Stomach (tissue), 9 donors: Measurements from ENCODE around the gene TIMM8B. TPM values are rescaled to one million over a fixed set of nuclear protein-coding genes. Genes with fewer than 3 reads are reported as not detected.
"Not testable (repeated sequence)": the region's sequence is repeated elsewhere in the genome, so short reads cannot be mapped to it uniquely, and the experiment has no call there.

ENCODE experiments used
- DNase-seq, 2 donors: peaks; one replicate each; pipeline versions ENCODE4 v3.0.0 to v3.0.0-alpha.2; 2013 to 2019
- H3K27ac ChIP-seq, 5 donors: fragments of 200-600 bp in 4 of 5; sonication (generic) in 4 of 5; one replicate each; pipeline ENCODE4 v1.5.1; 2013 to 2019; ENCODE audit warnings: mild to moderate bottlenecking in 1 of 5, moderate library complexity in 1 of 5
- H3K27me3 ChIP-seq, 3 donors: fragments of 200-600 bp; sonication (generic); one replicate each; pipeline ENCODE4 v1.5.1; 2017 to 2019; ENCODE audit warnings: mixed run types in 1 of 3
- H3K36me3 ChIP-seq, 4 donors: fragments of 200-600 bp; sonication (generic); 1 replicate in 3 of 4; 2 replicates in 1 of 4; pipeline ENCODE4 v1.5.1; 2016 to 2019
- H3K4me1 ChIP-seq, 4 donors: fragments of 200-600 bp; sonication (generic); one replicate each; pipeline ENCODE4 v1.5.1; 2016 to 2019
- H3K4me3 ChIP-seq, 4 donors: fragments of 200-600 bp; sonication (generic) in 3 of 4; one replicate each; pipeline ENCODE4 v1.5.1; 2016 to 2019; ENCODE audit warnings: mild to moderate bottlenecking in 1 of 4
- H3K9me3 ChIP-seq, 4 donors: fragments of 200-600 bp; sonication (generic); one replicate each; pipeline ENCODE4 v1.5.1; 2016 to 2019
- EP300 ChIP-seq: sonication (generic); formaldehyde crosslinking; IDR thresholded peaks from one replicate; pipeline ENCODE4 v1.6.1; 2017; ENCODE audit warnings: antibody characterized with exemption
- POLR2A ChIP-seq, 4 donors: fragments of 450-650 bp; IDR thresholded peaks; one replicate each; pipeline ENCODE4 v1.6.1; 2016; ENCODE audit warnings: antibody characterized with exemption in 4 of 4, control low read depth in 2 of 4, mild to moderate bottlenecking in 1 of 4, moderate library complexity in 1 of 4
- POLR2AphosphoS5 ChIP-seq, 3 donors: sonication (generic); formaldehyde crosslinking; IDR thresholded peaks; one replicate each; pipeline ENCODE4 v1.6.1; 2016; ENCODE audit warnings: antibody characterized with exemption in 3 of 3
- WGBS, 5 donors: extraction: QIAGEN DNeasy Blood & Tissue Kit in 3 of 5; methylation state at CpG; one replicate each; pipeline versions ENCODE4 v1.1.5 to v1.1.7; 2013 to 2018; 5-methylcytosine and 5-hydroxymethylcytosine counted together
- intact Hi-C: fragments of 100-400 bp; cut with DNase I; formaldehyde crosslinking; loops from one replicate; pipeline ENCODE4 v1.15.1; 2023; ENCODE audit warnings: low total_unique reads
- polyA plus RNA-seq, 3 donors: library from polyadenylated mRNA; stranded (reverse); fragments of 200-250 nt; gene quantifications; one replicate each; pipeline ENCODE4 v1.2.3, GENCODE V29; 2013
- total RNA-seq, 5 donors: library from RNA; depleted of rRNA; stranded (reverse); fragments of >200 nt; gene quantifications; one replicate each; pipeline versions ENCODE4 v1.1.0 to v1.2.3, GENCODE V29; 2014 to 2016
- TF ChIP-seq, protein P1 (sequence below), 7 experiments: fragments of 450-650 bp in 4 of 7; fragments of 200-600 bp in 3 of 7; sonication (generic) in 3 of 7; IDR thresholded peaks; one replicate each; pipeline ENCODE4 v1.5.1; 2016 to 2019; ENCODE audit warnings: antibody characterized with exemption in 7 of 7, control low read depth in 2 of 7, mild to moderate bottlenecking in 1 of 7
- donor health status: healthy with polysubstance abuse.
- donor health status: Bipolar disorder and iron deficiency.
- donor health status: healthy.

TIMM8B gene
- total and polyA plus RNA-seq, 8 donors = 13.9 to 126 (median 66.0) TPM

DNA sequence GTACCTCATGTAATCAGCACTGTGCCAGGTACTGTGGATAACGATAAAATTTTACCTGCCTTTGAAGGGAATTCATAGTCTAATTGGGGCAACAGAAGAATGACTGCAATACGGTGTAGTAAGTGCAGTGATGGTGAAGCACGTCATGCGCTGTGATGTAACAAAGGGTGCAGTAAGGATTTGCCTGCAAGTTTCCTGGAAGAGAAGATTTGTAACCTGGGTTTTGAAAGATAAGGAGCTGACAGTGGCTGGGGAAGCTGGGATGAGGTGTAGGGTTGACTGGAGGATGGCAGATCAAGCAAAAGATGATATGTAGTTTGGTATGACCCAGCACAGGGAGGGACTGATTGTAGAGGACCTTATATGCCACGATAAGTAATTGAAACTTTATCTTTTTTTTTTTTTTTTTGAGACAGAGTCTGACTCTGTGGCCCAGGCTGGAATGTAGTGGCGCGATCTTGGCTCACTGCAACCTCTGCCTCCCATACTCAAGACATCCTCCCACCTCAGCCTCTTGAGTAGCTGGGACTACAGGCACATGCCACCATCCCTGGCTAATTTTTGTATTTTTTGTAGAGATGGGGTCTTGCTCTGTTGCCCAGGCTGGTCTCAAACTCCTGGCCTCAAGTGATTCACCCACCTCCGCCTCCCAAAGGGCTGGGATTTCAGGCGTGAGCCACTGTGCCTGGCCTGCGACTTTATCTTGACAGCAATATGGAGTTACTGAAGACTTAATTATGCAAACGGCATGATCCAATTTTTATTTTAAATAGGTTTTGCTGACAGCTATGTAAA lies 11.4 kb upstream of the TIMM8B start:
- Histone ChIP-seq H3K27me3 (no peaks in the 10 kb centered on the region), H3K4me1 (peaks cover 0 to 9% (median 0%) of the 10 kb centered on the region in 4 donors), H3K9me3 (no peaks in the 10 kb centered on the region), H3K36me3 (peaks cover 12 to 61% (median 58%) of the 10 kb centered on the region in 4 donors), H3K4me3 (no peak overlapping the region), H3K27ac (no peak overlapping the region)
- intact Hi-C loops = no loop called here
- TF ChIP-seq POLR2AphosphoS5 (IDR thresholded peaks at IDR 0.05) (no peak), EP300 (no peak), POLR2A (IDR thresholded peaks at IDR 0.05) (no peak)
- TF ChIP-seq, protein P1, sequence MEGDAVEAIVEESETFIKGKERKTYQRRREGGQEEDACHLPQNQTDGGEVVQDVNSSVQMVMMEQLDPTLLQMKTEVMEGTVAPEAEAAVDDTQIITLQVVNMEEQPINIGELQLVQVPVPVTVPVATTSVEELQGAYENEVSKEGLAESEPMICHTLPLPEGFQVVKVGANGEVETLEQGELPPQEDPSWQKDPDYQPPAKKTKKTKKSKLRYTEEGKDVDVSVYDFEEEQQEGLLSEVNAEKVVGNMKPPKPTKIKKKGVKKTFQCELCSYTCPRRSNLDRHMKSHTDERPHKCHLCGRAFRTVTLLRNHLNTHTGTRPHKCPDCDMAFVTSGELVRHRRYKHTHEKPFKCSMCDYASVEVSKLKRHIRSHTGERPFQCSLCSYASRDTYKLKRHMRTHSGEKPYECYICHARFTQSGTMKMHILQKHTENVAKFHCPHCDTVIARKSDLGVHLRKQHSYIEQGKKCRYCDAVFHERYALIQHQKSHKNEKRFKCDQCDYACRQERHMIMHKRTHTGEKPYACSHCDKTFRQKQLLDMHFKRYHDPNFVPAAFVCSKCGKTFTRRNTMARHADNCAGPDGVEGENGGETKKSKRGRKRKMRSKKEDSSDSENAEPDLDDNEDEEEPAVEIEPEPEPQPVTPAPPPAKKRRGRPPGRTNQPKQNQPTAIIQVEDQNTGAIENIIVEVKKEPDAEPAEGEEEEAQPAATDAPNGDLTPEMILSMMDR (IDR thresholded peaks at IDR 0.05) = no peak
- DNase-seq = no peak
- WGBS, 5 donors = 92 to 94% (median 92%) methylated on average over 11 of the region's 11 CpGs

DNA sequence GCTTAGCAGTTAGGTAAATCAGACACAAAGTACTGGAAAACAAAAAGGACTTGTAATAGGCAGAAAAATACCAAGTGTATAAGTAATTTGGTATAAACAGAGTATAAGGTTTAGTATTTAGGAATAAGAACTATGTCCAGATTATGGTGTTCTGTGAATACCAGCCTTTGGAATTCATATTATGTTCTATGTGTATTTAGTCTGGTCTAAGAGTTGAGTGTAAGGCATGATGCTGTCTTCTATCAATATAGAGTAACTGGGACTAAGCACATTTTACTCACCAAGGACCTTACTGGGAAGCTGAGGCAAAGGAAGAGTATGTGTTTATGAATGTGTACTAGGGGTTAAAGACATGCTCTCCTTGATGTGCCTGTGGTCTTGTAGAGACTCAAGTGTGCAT lies 9.6 kb upstream of the TIMM8B start:
- peaks cover 22 to 78% (median 76%) of the 10 kb centered on the region in 4 donors for H3K36me3 ChIP-seq
- H3K27me3 ChIP-seq = no peaks in the 10 kb centered on the region
- no peak for DNase-seq
- no peak overlapping the region for H3K27ac ChIP-seq
- no peak for TF ChIP-seq POLR2AphosphoS5 (IDR thresholded peaks at IDR 0.05)
- TF ChIP-seq EP300 = no peak
- TF ChIP-seq, protein P1 (IDR thresholded peaks at IDR 0.05) = no peak
- TF ChIP-seq POLR2A (IDR thresholded peaks at IDR 0.05) = no peak
- peaks cover 0 to 9% (median 0%) of the 10 kb centered on the region in 4 donors for H3K4me1 ChIP-seq
- H3K9me3 ChIP-seq = no peaks in the 10 kb centered on the region
- intact Hi-C loops = no loop called here
- no peak overlapping the region for H3K4me3 ChIP-seq

DNA sequence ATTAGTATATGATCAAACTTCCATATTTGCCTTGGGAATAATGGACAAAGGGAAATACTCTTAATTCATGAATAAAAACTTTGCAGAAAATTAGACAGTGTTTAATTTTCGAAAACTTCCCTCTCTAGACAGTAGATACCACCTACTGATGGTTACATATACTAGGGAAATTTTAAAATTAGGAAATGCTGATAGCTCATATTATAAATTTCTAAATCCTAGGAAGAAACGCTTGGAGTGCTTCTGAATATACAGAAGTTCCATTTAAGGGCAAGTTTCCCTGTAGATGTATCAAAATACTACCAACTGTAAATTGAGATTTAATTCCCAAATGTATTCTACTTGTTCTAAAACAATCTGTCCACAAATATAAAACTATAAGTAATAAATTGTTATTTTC lies 8.7 kb upstream of the TIMM8B start:
- DNase-seq, H3K27ac ChIP-seq, H3K4me3 ChIP-seq, intact Hi-C loops, H3K27me3 ChIP-seq, H3K4me1 ChIP-seq, H3K9me3 ChIP-seq: not testable (repeated sequence)
- H3K36me3 ChIP-seq = peaks cover 30 to 87% (median 85%) of the 10 kb centered on the region in 4 donors
- 90 to 98% (median 95%) methylated on average over 2 of the region's 2 CpGs for WGBS, 5 donors

DNA sequence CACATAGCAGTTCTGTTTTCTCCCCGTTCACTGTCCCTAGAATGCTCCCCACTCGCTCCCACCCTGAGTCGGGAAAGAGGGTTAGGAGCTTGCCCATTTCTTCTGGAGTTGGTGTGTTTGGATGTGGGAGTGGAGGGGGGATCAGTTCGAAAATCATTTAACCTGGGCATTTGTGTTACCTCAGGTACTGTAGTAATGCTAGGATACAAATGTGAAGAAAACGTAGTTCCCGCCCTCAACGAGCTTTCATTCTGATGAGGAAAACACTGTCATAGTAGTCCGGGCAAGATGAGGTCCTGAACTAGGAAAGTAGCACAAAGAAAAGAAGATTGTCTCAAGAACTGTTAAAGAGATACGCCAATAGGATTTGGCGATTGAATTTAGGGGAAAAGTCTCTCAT lies 656 bp upstream of the TIMM8B start:
- peaks cover 37 to 76% (median 74%) of the 10 kb centered on the region in 4 donors for H3K36me3 ChIP-seq
- peaks cover 30 to 48% (median 40%) of the 10 kb centered on the region in 4 donors for H3K4me1 ChIP-seq
- TF ChIP-seq POLR2A (IDR thresholded peaks at IDR 0.05) = no peak
- no peak for TF ChIP-seq POLR2AphosphoS5 (IDR thresholded peaks at IDR 0.05)
- TF ChIP-seq, protein P1 (IDR thresholded peaks at IDR 0.05) = no peak
- TF ChIP-seq EP300 = no peak
- 14 to 16% (median 15%) methylated on average over 10 of the region's 10 CpGs for WGBS, 5 donors
- no peaks in the 10 kb centered on the region for H3K9me3 ChIP-seq
- no peaks in the 10 kb centered on the region for H3K27me3 ChIP-seq
- DNase-seq = peak in 1 of 2 donors; percentile 14
- H3K4me3 ChIP-seq = peak overlapping the region; percentile 73 to 94 (median 82)
- intact Hi-C loops = no loop called here
- peak overlapping the region; percentile 79 to 86 (median 85) for H3K27ac ChIP-seq
